Activated B cell treated with CpG ODN at 0.5 μM for 24 hours (primary cell): ENCODE data around the gene RGMA. TPM values are rescaled to one million over a fixed set of nuclear protein-coding genes. Genes with fewer than 3 reads are reported as not detected.
"Not testable (repeated sequence)": the region's sequence is repeated elsewhere in the genome, so short reads cannot be mapped to it uniquely, and the experiment has no call there.

ENCODE experiments used
- ATAC-seq: fragments of 200-7000 bp; cut with Tn5 transposase; one replicate; pipeline ENCODE4 v1.10.0; 2021; ENCODE audit warnings: low read depth, mild to moderate bottlenecking, moderate library complexity
- CTCF ChIA-PET: fragments of 350-600 bp; sonication (Branson Sonifier 250); formaldehyde crosslinking; loops from one replicate; lab custom pipeline; 2021; ENCODE audit warnings: antibody characterized with exemption; lab: Charles Lee
- POLR2A ChIA-PET: fragments of 350-600 bp; sonication (Branson Sonifier 250); formaldehyde crosslinking; loops from one replicate; lab custom pipeline; 2021; ENCODE audit warnings: antibody characterized with exemption; lab: Charles Lee
- DNase-seq: peaks from one replicate; pipeline ENCODE4 v3.0.0; 2022
- H3K27ac Mint-ChIP-seq: one replicate; pipeline ENCODE4 v1.8.0; 2020; ENCODE audit warnings: mixed read lengths
- H3K27me3 Mint-ChIP-seq: one replicate; pipeline ENCODE4 v1.8.0; 2021; ENCODE audit warnings: mixed read lengths
- H3K36me3 Mint-ChIP-seq: one replicate; pipeline ENCODE4 v1.8.0; 2021; ENCODE audit warnings: low read depth, mixed read lengths
- H3K4me1 Mint-ChIP-seq: one replicate; pipeline ENCODE4 v1.8.0; 2021; ENCODE audit warnings: mixed read lengths
- H3K4me3 Mint-ChIP-seq: one replicate; pipeline ENCODE4 v1.8.0; 2020; ENCODE audit warnings: mild to moderate bottlenecking, mixed read lengths
- H3K9me3 Mint-ChIP-seq: one replicate; pipeline ENCODE4 v1.8.0; 2020; ENCODE audit warnings: mixed read lengths
- CTCF ChIP-seq: fragments of 200-600 bp; IDR thresholded peaks from one replicate; pipeline ENCODE4 v1.8.0; 2022; ENCODE audit warnings: antibody characterized with exemption, mild to moderate bottlenecking
- intact Hi-C: fragments of 100-400 bp; cut with micrococcal nuclease; formaldehyde crosslinking; loops from one replicate; pipeline ENCODE4 v1.15.1; 2024
- total RNA-seq: library from RNA; stranded (reverse); gene quantifications from 2 replicates; pipeline ENCODE4 v1.2.3, GENCODE V29; 2022

RGMA gene
- total RNA-seq, 1 donor from 2014 or later, result not detected

GRCh38 chr15:93035953-93036810, 52.8 kb downstream of the RGMA start:
- TF ChIP-seq CTCF, result no peak
- peak; percentile 80 for ATAC-seq
- Mint-ChIP-seq H3K36me3 (no peaks in the 10 kb centered on the region), H3K4me1 (peaks cover 2% of the 10 kb centered on the region), H3K27ac (no peak overlapping the region), H3K4me3 (peak overlapping the region; percentile 60), H3K9me3 (no peaks in the 10 kb centered on the region), H3K27me3 (peaks cover 3% of the 10 kb centered on the region)
- no peak for DNase-seq
- POLR2A ChIA-PET, result no interaction called here
- CTCF ChIA-PET, result interaction anchor here (0.9 to 1.4 kb wide), 2 partner anchors 18 to 24 kb away, joined by 3 read pairs; no protein-coding TSS in a partner anchor
- intact Hi-C loops, result loop anchor here (2.0 to 10.0 kb wide), 2 partner anchors 15 to 1289 kb away; no protein-coding TSS in a partner anchor

DNA sequence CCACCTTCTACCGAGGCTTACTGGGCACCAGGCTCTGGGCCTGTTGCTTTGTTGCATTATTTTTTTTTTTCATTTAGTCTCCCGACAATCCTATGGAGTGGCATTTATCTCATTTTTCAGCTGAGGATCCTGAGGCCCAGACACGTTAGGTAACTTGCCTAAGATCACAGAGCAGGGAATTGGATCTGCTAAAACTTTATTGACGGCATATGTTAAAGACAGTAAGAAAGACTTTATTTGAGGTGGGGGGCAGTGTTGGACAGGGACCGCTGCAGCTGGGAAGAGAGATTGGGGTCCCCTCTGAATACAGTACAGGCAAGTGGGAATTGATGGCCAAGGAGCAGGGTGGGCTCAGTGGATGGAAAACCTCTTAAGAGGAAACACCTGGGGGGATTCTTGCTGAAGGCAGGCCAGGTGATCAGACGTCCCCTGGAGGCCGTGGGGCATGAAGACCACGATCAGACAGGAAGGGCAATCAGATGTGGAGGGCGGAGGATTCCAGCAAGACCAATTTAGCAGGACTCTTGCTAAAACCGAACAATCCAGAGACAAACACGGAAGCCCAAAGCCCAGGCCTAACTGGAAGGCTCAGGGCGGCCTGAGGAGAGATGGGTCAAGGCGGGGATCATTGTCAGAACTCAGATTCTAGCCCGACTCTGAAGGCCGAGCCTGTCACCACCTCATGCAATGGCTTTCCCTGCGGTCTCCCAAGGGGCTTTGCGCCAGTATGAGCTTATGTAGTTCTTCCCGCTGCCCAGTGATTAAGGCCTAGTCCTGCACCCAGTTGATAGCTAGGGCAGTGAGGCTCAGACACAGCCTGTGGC, 53.7 kb downstream of the RGMA start:
- CTCF ChIA-PET, result interaction anchor here (0.9 kb wide), 1 partner anchor 17 kb away, joined by 3 read pairs; no protein-coding TSS in a partner anchor
- no peak overlapping the region for H3K27ac Mint-ChIP-seq

DNA sequence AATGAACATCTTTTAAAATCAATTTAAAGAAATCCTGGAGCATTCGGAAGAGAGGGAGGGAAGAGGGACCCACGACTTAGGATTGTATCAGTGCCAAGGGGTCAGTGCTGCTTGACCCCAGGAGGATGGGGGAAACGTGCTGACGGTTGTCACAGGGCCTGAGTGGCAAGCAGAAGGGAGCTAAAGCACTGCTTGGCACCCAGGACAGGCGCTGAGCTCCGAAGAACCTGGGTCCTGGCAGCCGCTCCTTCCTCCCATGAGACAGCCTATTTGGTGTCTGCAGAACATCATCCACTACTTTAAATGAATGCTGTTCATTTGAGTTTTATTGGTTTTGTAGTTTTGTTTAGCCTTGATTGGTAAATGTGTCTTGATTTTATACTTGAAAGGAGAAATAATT, 54.5 kb downstream of the RGMA start:
- TF ChIP-seq CTCF, result no peak
- DNase-seq (peak; percentile 1), ATAC-seq (no peak)
- intact Hi-C loops, result loop anchor here (10.0 kb wide), 1 partner anchor 1290 kb away; no protein-coding TSS in a partner anchor
- Mint-ChIP-seq H3K27ac (no peak overlapping the region), H3K27me3 (peaks cover 3% of the 10 kb centered on the region), H3K4me3 (no peak overlapping the region), H3K4me1 (peaks cover 10% of the 10 kb centered on the region), H3K9me3 (no peaks in the 10 kb centered on the region), H3K36me3 (no peaks in the 10 kb centered on the region)
- ChIA-PET CTCF (no interaction called here), POLR2A (no interaction called here)

More for the DNA sequence above, 53.7 kb downstream of the RGMA start:
- no peaks in the 10 kb centered on the region for H3K36me3 Mint-ChIP-seq
- H3K9me3 Mint-ChIP-seq, result no peaks in the 10 kb centered on the region
- intact Hi-C loops, result loop anchor here (10.0 kb wide), 1 partner anchor 1289 kb away; no protein-coding TSS in a partner anchor
- peaks cover 3% of the 10 kb centered on the region for H3K27me3 Mint-ChIP-seq
- H3K4me3 Mint-ChIP-seq, result no peak overlapping the region
- ATAC-seq (no peak), DNase-seq (peak; percentile 10)
- H3K4me1 Mint-ChIP-seq, result peaks cover 6% of the 10 kb centered on the region
- no peak for TF ChIP-seq CTCF
- POLR2A ChIA-PET, result no interaction called here

GRCh38 chr15:93033434-93034045, 55.5 kb downstream of the RGMA start:
- ChIA-PET POLR2A (no interaction called here), CTCF (no interaction called here)
- DNase-seq (peak; percentile 6), ATAC-seq (no peak)
- intact Hi-C loops, result loop anchor here (10.0 kb wide), 1 partner anchor 1291 kb away; no protein-coding TSS in a partner anchor
- no peaks in the 10 kb centered on the region for H3K9me3 Mint-ChIP-seq
- no peak overlapping the region for H3K4me3 Mint-ChIP-seq
- H3K36me3 Mint-ChIP-seq, result no peaks in the 10 kb centered on the region
- no peak overlapping the region for H3K27ac Mint-ChIP-seq
- no peak for TF ChIP-seq CTCF
- H3K27me3 Mint-ChIP-seq, result peaks cover 3% of the 10 kb centered on the region
- H3K4me1 Mint-ChIP-seq, result peaks cover 10% of the 10 kb centered on the region

- H3K27ac Mint-ChIP-seq, H3K36me3 Mint-ChIP-seq, POLR2A ChIA-PET, H3K27me3 Mint-ChIP-seq, H3K4me3 Mint-ChIP-seq, CTCF ChIA-PET, H3K9me3 Mint-ChIP-seq, ATAC-seq: not testable (repeated sequence)
- DNase-seq, result peak; percentile 1
- H3K4me1 Mint-ChIP-seq, result peaks cover 10% of the 10 kb centered on the region
- intact Hi-C loops, result loop anchor here (10.0 kb wide), 1 partner anchor 1292 kb away; no protein-coding TSS in a partner anchor
Observed at GRCh38 chr15:93032515-93033206, 56.4 kb downstream of the RGMA start.

DNA sequence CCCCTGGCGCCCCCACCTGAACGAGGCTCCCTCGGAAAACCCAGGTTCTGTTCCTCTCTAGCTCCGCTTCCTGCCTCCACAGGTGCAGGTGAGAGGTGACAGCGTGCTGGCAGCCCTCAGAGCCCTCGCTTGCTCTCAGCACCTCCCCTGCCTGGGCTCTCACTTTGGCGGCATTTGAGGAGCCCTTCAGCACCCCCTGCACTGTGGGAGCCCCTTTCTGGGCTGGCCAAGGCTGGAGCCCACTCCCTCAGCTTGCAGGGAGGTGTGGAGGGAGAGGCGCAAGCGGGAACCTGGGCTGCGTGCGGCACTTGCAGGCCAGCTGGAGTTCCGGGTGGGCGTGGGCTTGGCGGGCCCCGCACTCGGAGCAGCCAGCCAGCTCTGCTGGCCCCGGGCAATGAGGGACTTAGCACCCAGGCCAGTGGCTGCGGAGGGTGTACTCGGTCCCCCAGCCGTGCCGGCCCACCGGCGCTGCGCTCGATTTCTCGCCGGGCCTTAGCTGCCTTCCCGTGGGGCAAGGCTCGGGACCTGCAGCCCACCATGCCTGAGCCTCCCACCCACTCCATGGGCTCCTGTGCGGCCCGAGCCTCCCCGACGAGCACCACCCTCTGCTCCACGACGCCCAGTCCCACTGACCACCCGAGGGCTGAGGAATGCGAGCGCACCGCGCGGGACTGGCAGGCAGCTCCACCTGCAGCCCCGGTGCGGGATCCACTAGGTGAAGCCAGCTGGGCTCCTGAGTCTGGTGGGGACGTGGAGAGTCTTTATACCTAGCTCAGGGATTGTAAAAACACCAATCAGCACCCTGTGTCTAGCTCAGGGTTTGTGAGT, 57.2 kb downstream of the RGMA start:
- intact Hi-C loops, result loop anchor here (2.0 to 10.0 kb wide), 2 partner anchors 1089 to 1293 kb away; no protein-coding TSS in a partner anchor
- POLR2A ChIA-PET, H3K27me3 Mint-ChIP-seq, H3K36me3 Mint-ChIP-seq, H3K4me3 Mint-ChIP-seq, H3K9me3 Mint-ChIP-seq, ATAC-seq, H3K27ac Mint-ChIP-seq: not testable (repeated sequence)
- peaks cover 10% of the 10 kb centered on the region for H3K4me1 Mint-ChIP-seq
- DNase-seq, result peak; percentile 15
- CTCF ChIA-PET, result interaction anchor here (1.5 kb wide), 1 partner anchor 1293 kb away, joined by 4 read pairs; no protein-coding TSS in a partner anchor
